ENCODE data around the gene TSPAN32. TPM values are rescaled to one million over a fixed set of nuclear protein-coding genes. Genes with fewer than 3 reads are reported as not detected.
A peak's percentile ranks its signal among the peaks of the same experiment; 100 is the strongest.

Gene TSPAN32
- total RNA-seq, 8 experiments from 2014 or later, result 0.05 to 1.2 (median 0.53) TPM

DNA sequence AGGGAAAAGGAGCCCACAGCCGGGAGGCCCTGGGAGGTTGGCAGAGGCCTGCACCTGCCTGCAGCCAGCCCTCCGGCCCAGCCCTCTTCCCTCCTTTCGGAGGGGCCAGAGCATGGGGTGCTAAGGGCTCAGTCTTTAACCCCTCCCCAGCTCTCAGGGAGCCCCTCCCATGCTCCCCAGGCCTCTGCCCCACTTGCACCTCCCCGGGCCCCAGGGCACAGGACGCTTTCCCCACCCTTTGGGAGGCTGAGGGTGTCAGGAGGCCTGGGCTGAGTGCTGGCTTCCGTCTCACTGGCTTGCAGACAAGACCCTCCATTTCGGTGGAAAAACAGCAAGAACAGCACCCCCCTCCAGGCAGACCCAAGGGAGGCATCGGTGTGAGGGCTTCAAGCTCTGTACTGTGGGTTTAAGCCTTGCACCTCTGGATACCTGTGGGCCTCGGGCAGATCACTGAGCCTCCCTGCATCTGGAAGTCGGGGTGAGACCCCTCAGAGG is 38.7 kb upstream of the TSPAN32 start:
- WGBS, 10 experiments, result 72 to 100% (median 92%) methylated on average over 1 to 2 of the region's 10 CpGs; no CpG with 5 or more reads in 7 of the 10 experiments
- in situ Hi-C loops (cut with MboI; ENCODE audit: low pct_unique_long_range_greater_than_20kb in 2 of 9, low sequenced_read_pairs in 9 of 9, unreplicated experiment in 9 of 9), result no loop called here
- peak in 3 of 8 experiments; percentile 37 to 49 (median 47) for ATAC-seq (replicated peaks in 6 of 8)

DNA sequence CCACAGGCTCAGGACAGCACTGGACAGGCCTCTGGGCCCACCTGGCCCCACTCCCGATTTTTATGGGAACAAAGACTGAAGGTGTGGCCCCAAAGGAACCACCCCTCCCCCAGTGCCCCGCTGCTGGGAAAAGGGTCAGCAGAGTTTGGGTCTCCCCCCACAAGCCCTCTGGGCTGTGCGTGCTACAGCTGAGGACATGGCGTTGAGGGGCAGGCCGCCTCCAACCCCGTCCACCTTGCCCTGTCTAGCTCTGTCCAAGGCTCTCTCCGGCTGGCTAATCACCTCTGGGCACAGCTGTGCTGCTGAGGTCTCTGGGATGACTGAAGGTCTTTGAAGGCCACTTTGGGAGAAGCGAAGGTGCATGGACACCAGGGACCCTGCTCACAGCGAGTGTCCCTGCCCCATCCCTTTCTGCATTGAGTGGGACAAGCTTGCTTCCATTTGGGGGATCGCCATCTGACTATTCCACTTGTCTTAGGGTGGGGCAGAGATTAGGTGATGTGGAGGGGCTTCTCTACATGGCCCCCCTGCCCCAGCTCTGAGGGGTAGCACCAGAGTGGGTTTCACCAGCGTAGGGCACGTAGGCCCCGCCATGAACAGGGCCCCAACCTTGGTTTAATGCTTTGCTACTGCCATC is 38.0 kb upstream of the TSPAN32 start:
- WGBS, 10 experiments, result 60 to 100% (median 95%) methylated on average over 1 to 5 of the region's 13 CpGs; no CpG with 5 or more reads in 5 of the 10 experiments
- Histone ChIP-seq H3K4me1 (replicated peaks in 1 of 2) (peaks cover 0 to 6% of the 10 kb centered on the region in 2 donors), H3K27ac (no peak overlapping the region), H3K4me3 (no peak overlapping the region)
- ATAC-seq (replicated peaks in 6 of 8), result no peak
- in situ Hi-C loops (cut with MboI; ENCODE audit: low pct_unique_long_range_greater_than_20kb in 2 of 9, low sequenced_read_pairs in 9 of 9, unreplicated experiment in 9 of 9), result no loop called here

More for the DNA sequence above, 38.7 kb upstream of the TSPAN32 start:
- Histone ChIP-seq H3K27ac (no peak overlapping the region), H3K4me1 (replicated peaks in 1 of 2) (peaks cover 0 to 6% of the 10 kb centered on the region in 2 donors), H3K4me3 (no peak overlapping the region)

DNA sequence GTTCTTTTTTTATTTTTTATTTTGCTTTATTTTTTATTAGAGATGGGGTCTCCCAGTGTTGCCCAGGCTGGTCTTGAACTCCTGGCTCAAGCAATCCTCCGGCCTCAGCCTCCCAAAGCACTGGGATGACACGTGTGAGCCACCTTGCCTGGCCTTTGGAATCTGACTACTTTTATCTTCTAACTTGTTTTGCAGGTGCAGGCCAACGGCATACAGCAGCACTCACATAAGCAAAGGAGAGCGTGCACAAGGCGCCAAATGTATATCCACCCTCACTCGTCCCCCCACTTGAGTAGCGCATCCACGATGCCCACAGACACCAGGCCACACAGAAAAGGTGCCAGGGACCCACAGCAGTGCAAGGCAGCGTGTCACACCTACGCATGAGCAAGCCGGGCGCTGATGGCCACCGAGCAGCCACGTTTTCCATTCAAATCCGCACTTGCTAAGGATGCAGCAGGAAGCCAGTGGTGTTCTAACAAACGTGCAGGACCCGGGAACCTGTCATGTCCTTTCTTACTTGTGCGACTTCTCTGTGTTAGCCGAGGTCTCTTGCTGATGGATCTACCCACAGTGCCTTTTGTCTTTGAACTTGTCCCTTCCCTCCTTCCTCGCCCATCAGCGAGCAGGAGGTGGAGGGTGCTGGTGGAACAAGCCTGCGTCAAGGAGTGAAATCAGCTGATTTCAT is 37.3 kb upstream of the TSPAN32 start:
- WGBS, 10 experiments, result 0 to 85% (median 71%) methylated on average over 1 to 13 of the region's 22 CpGs; no CpG with 5 or more reads in 2 of the 10 experiments
- in situ Hi-C loops (cut with MboI; ENCODE audit: low pct_unique_long_range_greater_than_20kb in 2 of 9, low sequenced_read_pairs in 9 of 9, unreplicated experiment in 9 of 9), result no loop called here
- H3K27ac ChIP-seq, result no peak overlapping the region
- ATAC-seq (replicated peaks in 6 of 8), result no peak
- no peak overlapping the region for H3K4me3 ChIP-seq
- peaks cover 0 to 6% of the 10 kb centered on the region in 2 donors for H3K4me1 ChIP-seq (replicated peaks in 1 of 2)

- WGBS, 10 experiments, result 59 to 100% (median 71%) methylated on average over 1 to 2 of the region's 2 CpGs; no CpG with 5 or more reads in 6 of the 10 experiments
- H3K4me3 ChIP-seq, result no peak overlapping the region
- in situ Hi-C loops (cut with MboI; ENCODE audit: low pct_unique_long_range_greater_than_20kb in 2 of 9, low sequenced_read_pairs in 9 of 9, unreplicated experiment in 9 of 9), result no loop called here
- peaks cover 0 to 6% of the 10 kb centered on the region in 2 donors for H3K4me1 ChIP-seq (replicated peaks in 1 of 2)
- ATAC-seq (replicated peaks in 6 of 8), result no peak
- H3K27ac ChIP-seq, result no peak overlapping the region
Measured at GRCh38 chr11:2265396-2265795, 36.4 kb upstream of the TSPAN32 start.

GRCh38 chr11:2265854-2266585 is 35.8 kb upstream of the TSPAN32 start:
- in situ Hi-C loops (cut with MboI; ENCODE audit: low pct_unique_long_range_greater_than_20kb in 2 of 9, low sequenced_read_pairs in 9 of 9, unreplicated experiment in 9 of 9), result no loop called here
- 25 to 91% (median 80%) methylated on average over 3 to 19 of the region's 24 CpGs; no CpG with 5 or more reads in 1 of the 10 experiments for WGBS, 10 experiments
- Histone ChIP-seq H3K4me3 (no peak overlapping the region), H3K4me1 (replicated peaks in 1 of 2) (peaks cover 0 to 6% of the 10 kb centered on the region in 2 donors), H3K27ac (no peak overlapping the region)
- ATAC-seq (replicated peaks in 6 of 8), result no peak

DNA sequence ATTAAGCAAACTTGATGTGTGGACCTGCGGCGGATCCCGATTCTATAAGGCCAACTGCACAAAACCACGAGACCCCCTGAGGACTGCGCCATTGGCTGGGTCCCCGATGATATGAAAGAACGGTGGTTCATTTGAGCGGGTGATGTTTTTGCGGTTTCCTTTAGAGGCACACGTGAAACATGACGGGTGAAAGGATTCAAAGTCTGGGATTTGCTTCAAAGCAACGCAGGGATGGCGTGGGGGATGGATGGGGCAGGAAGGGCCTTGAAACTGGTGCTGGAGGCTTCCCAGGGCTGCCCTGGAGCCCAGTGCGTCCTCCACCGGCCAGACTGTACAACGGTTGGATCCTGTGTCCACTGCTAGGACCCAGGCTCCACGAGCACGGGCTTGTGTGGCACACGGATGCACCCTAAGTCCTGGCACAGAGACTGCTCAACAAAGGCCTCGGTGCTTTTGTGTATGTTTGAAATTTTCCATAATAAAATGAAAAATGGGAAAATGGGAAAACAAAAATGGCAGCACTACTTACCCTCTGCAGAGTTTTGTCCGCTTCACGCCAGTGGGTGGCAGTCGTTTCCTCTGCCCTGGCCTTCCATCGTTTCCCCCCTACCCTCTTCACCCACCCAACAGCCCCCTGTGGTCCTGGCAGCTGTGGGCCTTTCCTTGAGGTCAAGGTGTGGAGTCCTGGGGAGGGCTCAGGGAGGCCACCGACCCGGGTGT is 35.1 kb upstream of the TSPAN32 start:
- Histone ChIP-seq H3K27ac (no peak overlapping the region), H3K4me1 (replicated peaks in 1 of 2) (peaks cover 0 to 6% of the 10 kb centered on the region in 2 donors), H3K4me3 (no peak overlapping the region)
- in situ Hi-C loops (cut with MboI; ENCODE audit: low pct_unique_long_range_greater_than_20kb in 2 of 9, low sequenced_read_pairs in 9 of 9, unreplicated experiment in 9 of 9), result no loop called here
- WGBS, 10 experiments, result 77 to 100% (median 89%) methylated on average over 1 to 20 of the region's 26 CpGs
- no peak for ATAC-seq (replicated peaks in 6 of 8)

GRCh38 chr11:2267306-2267850 is 34.4 kb upstream of the TSPAN32 start:
- in situ Hi-C loops (cut with MboI; ENCODE audit: low pct_unique_long_range_greater_than_20kb in 2 of 9, low sequenced_read_pairs in 9 of 9, unreplicated experiment in 9 of 9), result no loop called here
- Histone ChIP-seq H3K27ac (no peak overlapping the region), H3K4me1 (replicated peaks in 1 of 2) (peaks cover 0 to 6% of the 10 kb centered on the region in 2 donors), H3K4me3 (no peak overlapping the region)
- WGBS, 10 experiments, result 80% methylated on average over 1 to 3 of the region's 12 CpGs; no CpG with 5 or more reads in 8 of the 10 experiments
- ATAC-seq (replicated peaks in 6 of 8), result no peak

DNA sequence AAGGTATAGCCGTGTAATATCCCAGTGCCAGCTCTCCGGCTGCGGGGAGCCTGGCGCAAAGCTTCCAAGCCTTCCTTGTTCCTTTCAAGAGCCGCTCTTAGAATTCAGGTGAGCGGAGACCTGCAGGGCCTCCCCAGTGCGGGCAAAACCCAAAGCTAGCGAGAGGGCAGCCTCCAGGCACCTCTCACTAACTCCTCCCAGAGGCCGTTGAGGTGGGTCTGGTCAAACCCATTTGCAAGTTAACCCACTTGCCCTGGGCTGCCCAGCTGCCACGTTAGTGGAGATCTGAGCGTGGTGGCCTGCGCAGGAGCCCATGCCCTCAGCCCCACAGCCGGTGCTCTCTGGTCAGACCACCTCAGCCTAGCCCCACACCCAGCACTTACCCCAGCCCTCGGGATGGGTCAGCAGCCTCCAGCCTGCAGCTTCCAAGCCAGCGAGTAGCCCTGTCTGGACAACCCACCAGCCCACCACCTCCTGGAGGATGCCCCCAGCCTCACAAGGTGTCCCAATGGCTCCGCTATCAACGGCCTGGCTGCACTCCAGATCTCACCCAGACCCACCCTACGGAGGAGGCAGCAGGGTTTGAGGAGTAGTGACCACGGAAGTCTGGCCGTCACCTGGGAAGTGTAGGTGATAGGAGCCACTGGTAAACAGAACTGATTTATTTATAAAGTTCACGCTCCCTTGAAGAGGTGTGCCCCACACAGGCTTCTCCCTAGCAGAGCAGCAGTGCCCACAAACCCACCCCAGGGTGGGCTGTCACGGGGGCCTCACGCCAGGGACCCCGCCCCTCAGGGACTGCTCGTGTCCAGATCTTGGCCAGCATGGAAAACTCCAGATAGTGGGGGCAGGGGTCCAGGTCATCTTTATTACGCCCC is 33.7 kb upstream of the TSPAN32 start:
- in situ Hi-C loops (cut with MboI; ENCODE audit: low pct_unique_long_range_greater_than_20kb in 2 of 9, low sequenced_read_pairs in 9 of 9, unreplicated experiment in 9 of 9), result no loop called here
- Histone ChIP-seq H3K4me1 (replicated peaks in 1 of 2) (peaks cover 0 to under 1% of the 10 kb centered on the region in 2 donors), H3K4me3 (peak overlapping the region in 1 of 5 donors; percentile 41), H3K27ac (no peak overlapping the region)
- no peak for ATAC-seq (replicated peaks in 6 of 8)
- WGBS, 10 experiments, result 46 to 100% (median 86%) methylated on average over 1 to 4 of the region's 26 CpGs; no CpG with 5 or more reads in 2 of the 10 experiments

- Histone ChIP-seq H3K4me3 (peak overlapping the region; percentile 12 to 41 (median 22)), H3K27ac (no peak overlapping the region), H3K4me1 (replicated peaks in 1 of 2) (no peaks in the 10 kb centered on the region)
- WGBS, 10 experiments, result 0% methylated on average over 3 to 5 of the region's 89 CpGs; no CpG with 5 or more reads in 7 of the 10 experiments
- in situ Hi-C loops (cut with MboI; ENCODE audit: low pct_unique_long_range_greater_than_20kb in 2 of 9, low sequenced_read_pairs in 9 of 9, unreplicated experiment in 9 of 9), result no loop called here
- ATAC-seq (replicated peaks in 6 of 8), result peak; percentile 24 to 71 (median 34)
Measured at GRCh38 chr11:2268729-2269600, 32.8 kb upstream of the TSPAN32 start.

- in situ Hi-C loops (cut with MboI; ENCODE audit: low pct_unique_long_range_greater_than_20kb in 2 of 9, low sequenced_read_pairs in 9 of 9, unreplicated experiment in 9 of 9), result no loop called here
Measured at GRCh38 chr11:2269601-2270321, 32.1 kb upstream of the TSPAN32 start.

More at GRCh38 chr11:2269601-2270321, 32.1 kb upstream of the TSPAN32 start:
- Histone ChIP-seq H3K4me3 (peak overlapping the region in 4 of 5 donors; percentile 15 to 41 (median 24)), H3K27ac (no peak overlapping the region), H3K4me1 (replicated peaks in 1 of 2) (no peaks in the 10 kb centered on the region)
- peak; percentile 31 to 85 (median 64) for ATAC-seq (replicated peaks in 6 of 8)
- 2% methylated on average over 10 of the region's 104 CpGs; no CpG with 5 or more reads in 9 of the 10 experiments for WGBS, 10 experiments
